Nucleus accumbens (tissue), 56 donors: ENCODE measurements around the gene KIAA0232.
"Not testable (repeated sequence)": the region's sequence is repeated elsewhere in the genome, so short reads cannot be mapped to it uniquely, and the experiment has no call there.

Experiments
- DNase-seq, 56 donors: peaks; one replicate each; lab custom pipeline; 2025; lab: John Stamatoyannopoulos, UW

KIAA0232 gene

GRCh38 chr4:6874981-6875380 lies 92.5 kb downstream of the KIAA0232 start:
- DNase-seq = no peak

DNA sequence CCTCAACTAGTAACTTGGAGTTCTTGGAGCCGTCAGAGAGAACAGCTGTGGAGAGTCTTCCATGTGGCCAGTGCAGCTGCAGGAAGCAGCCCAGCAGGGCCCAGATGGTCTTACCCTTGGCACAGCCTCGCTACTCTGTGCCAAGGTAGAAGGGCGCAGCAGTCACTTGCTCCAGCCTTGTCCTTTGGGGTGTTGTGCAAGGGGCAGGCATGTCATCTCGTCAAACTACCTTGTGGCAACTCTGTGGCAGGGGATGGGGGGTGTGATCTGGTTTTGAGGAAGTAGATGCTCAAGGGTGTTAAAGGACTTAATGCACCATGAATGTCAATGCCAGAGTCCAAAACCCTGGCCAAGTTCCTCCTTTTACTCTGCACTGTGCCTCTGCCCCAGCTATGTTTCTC lies 92.9 kb downstream of the KIAA0232 start:
- peak in 19 of 56 donors; percentile 6 to 55 (median 37) for DNase-seq

GRCh38 chr4:6876440-6876839 lies 93.9 kb downstream of the KIAA0232 start:
- DNase-seq = no peak

GRCh38 chr4:6877067-6877466 lies 94.5 kb downstream of the KIAA0232 start:
- no peak for DNase-seq

GRCh38 chr4:6878451-6879059 lies 96.0 kb downstream of the KIAA0232 start:
- no peak for DNase-seq

DNA sequence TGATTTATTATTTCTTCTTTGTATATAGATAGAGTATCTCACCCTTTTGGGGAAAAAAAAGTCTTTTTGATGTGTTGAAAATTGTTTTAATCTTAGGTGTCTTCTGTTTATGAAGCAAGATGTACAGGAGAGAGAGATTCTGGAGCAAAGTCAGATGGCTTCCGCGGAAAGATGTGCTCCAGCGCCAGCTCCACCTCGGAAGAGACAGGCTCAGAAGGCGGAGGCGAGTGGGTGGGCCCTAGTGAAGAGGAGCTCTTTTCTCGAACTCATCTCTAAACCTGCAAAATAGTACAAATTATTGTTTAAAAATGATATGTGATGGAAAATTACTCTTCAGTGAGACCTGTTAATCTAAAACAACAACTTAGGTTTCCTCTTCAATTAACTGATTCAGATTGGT lies 98.2 kb downstream of the KIAA0232 start:
- DNase-seq = peak in 15 of 56 donors; percentile 5 to 77 (median 30)

- no peak for DNase-seq
Measured at GRCh38 chr4:6881908-6882307, 99.4 kb downstream of the KIAA0232 start.

GRCh38 chr4:6884341-6884870 lies 101.9 kb downstream of the KIAA0232 start:
- DNase-seq = no peak

DNA sequence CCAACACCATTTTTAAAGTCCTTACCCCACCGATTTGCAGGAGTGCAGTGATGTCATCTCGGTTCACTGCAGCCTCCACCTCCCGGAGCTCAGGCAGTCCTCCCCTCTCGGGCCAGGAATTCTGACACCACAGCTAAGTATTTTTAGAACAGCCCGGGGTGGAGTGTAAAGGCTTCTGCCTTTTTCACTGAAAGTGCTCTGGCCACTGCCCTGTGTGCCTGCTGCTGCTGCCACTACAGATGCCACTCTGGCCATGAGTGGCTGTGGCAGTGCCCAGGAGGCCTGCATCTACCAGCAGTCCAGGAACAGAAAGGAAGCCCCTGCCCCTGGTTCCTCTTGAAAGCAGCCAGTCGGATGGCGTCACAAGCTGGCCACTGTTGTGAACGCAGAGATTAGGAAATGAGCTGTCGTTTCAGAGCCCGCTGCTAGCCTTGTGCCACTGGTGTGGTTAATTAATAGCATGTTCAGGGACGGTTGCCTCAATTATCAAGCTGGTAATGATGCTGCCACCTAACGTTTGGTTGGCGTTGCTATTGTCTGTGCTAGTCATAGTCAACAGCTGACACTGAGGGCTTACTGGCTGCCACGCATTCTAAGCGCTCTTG lies 103.5 kb downstream of the KIAA0232 start:
- DNase-seq = peak in 45 of 56 donors; percentile 11 to 86 (median 58)

- no peak for DNase-seq
Measured at GRCh38 chr4:6886886-6887285, 104.4 kb downstream of the KIAA0232 start.

GRCh38 chr4:6887591-6888371 lies 105.3 kb downstream of the KIAA0232 start:
- DNase-seq = no peak

DNA sequence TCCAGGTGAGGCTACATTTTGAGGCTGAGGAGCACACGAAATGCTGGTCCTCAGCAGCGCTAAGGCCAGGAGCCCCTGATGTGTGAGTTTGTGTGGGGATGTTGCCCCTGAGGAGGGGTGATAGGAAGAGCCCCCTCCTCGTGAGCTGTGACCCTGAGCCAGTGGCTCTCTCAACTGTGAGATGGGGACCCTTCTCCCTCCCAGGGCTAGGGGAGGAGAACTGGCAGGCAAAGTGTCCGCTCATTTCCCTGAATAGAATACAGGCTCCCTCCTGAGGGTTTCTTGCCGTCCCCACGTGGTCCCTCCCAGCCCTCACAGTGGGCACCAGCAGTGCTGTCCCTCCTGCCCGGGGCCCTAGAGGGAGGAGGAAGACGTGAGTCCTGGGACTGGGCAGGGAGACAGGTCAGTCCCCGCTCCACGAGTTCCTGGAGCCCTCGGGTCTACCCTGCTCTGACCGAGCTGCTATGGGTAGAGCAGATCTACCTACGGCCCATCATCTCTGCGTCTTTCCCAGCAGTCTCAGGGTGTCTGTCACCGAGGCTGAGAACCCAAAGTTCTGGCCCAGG lies 106.1 kb downstream of the KIAA0232 start:
- DNase-seq = no peak

DNA sequence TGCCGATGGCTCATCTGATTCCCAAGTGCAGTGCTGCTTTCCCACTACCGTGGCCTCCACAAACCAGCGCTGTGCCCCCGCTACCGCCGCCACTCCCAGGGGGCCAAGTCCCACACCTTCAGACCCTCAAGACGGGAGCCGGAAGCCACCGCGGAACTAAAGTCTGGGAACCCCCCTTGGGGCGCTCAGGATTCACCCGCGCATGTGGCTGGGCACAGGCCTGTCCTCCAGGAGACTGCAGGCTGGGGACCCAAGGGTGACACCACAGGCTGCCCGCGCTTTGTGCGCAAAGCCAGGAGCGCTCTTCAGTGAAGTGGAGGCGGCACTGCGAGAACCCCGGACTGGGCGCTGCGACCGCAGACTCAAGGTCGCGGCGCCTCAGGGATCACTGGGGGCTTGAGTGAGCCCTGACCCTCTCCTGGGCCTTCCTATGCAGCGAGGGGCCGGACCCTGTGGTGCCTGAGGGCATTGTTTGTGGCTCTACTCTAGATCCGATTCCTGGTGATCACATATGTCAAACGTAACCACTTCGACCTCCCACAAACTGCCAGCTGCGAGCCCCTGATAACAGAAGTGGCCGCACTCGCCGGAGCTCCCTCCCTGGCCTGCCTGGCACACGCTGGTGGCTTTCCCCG lies 106.7 kb downstream of the KIAA0232 start:
- no peak for DNase-seq

DNA sequence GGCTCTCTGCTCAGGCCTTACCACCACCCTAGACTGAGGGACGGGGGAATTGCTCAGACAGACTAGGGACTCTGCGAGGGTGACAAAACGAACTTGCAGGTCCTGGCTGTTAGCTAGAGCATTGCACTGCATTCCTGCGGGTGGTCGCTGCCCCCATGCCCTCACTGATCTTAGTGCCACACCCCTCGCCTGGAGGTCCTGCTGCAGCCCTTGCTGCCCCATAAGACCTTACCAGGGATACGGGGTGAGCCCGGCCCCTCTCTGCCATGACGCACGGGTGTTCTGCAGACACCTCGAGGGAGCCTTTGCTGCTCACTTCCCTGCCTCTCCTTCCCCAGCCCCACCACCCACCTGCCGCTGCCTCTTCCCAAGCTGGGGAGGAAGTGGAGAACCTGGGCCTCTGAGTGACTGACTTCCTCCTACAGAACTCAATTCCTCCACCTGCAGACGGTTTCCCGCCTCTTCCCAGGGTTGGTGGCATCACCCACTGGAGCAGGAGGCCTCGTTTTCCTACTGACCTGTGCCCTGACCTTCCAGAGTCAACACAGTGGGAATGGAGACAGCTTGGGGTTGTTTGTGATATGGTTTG lies 107.3 kb downstream of the KIAA0232 start:
- no peak for DNase-seq

- DNase-seq = no peak
Measured at GRCh38 chr4:6890358-6890757, 107.8 kb downstream of the KIAA0232 start.

- DNase-seq = not testable (repeated sequence)
Measured at GRCh38 chr4:6890971-6891370, 108.4 kb downstream of the KIAA0232 start.

DNA sequence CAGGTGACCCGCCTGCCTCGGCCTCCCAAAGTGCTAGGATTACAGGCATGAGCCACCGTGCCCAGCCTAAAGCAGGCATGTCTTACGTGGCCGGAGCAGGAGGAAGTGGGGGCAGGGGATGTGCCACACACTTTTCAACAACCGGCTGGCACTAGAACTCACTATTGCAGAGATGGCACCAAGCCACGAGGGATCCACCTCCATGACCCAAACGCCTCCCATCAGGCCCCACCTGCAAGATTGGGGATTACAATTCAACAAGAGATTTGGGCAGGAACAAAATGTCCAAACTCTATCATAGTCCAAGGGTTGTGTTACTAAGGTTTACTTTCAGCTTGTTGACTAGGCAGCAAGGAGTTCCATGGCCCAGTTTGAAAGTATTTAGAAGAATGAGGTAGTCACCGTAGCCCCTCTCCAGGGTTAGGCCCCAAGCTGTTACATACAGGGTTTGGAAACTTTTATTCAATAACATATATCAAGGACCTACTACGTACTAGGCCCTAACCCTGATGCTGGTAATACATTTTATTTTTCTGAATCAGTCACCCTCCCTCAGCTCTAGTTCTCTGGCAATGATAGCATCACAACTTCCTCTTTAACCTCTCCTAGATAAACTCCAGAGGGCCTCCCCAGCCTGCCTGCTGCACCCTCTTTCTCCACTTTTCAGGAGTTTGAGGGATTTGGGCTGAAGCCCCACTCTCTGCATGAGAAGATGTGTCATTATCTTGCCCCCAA lies 109.1 kb downstream of the KIAA0232 start:
- no peak for DNase-seq

GRCh38 chr4:6892190-6892908 lies 109.8 kb downstream of the KIAA0232 start:
- DNase-seq = peak in 2 of 56 donors; percentile 32 to 34

DNA sequence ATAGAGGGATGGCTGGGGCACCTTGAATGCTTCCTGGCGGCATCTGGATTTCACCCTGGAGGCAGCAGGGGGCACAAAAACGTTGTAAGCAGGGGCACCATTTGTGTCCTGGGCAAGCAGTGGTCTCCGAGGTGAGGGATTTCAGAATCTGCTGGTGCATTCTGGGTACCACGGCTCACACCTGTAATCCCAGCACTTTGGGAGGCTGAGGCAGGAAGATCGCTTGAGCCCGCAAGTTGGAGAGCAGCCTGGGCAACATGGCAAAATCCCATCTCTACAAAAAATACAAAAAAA lies 110.3 kb downstream of the KIAA0232 start:
- no peak for DNase-seq
